H1 (cell line): Measurements from ENCODE around the gene FAHD1. TPM values are rescaled to one million over a fixed set of nuclear protein-coding genes. Genes with fewer than 3 reads are reported as not detected.
A peak's percentile ranks its signal among the peaks of the same experiment; 100 is the strongest.

Experiments used
- CTCF ChIA-PET: fragments of 300-600 bp; sonication (Branson Sonifier 250); formaldehyde crosslinking; loops from one replicate; lab custom pipeline; 2021; ENCODE audit not compliant: partially characterized antibody; lab: Charles Lee
- POLR2A ChIA-PET: fragments of 300-600 bp; sonication (Branson Sonifier 250); formaldehyde crosslinking; loops from one replicate; lab custom pipeline; 2021; ENCODE audit warnings: inconsistent platforms; ENCODE audit not compliant: partially characterized antibody; lab: Charles Lee
- DNase-seq, 2 experiments: peaks; one replicate each; pipeline versions ENCODE4 v3.0.0 to v3.0.0-alpha.2; 2010 to 2022; ENCODE audit warnings: low spot score in 2 of 2, low read depth in 1 of 2, mixed read lengths in 1 of 2
- FAIRE-seq: peaks from 2 replicates; lab custom pipeline; 2011; peaks lifted over from hg19 to GRCh38; lab: Jason Lieb, UNC
- H2AFZ ChIP-seq: 2 replicates; pipeline ENCODE4 v1.8.1; 2012; ENCODE audit warnings: low read length, inconsistent platforms
- H2AK5ac ChIP-seq: 2 replicates; pipeline ENCODE4 v1.6.1; 2013; ENCODE audit warnings: low read depth, low read length
- H2BK120ac ChIP-seq: replicated peaks from 2 replicates; pipeline ENCODE3; 2013; ENCODE audit warnings: low read depth, low read length, inconsistent platforms
- H2BK12ac ChIP-seq: 2 replicates; pipeline ENCODE4 v1.6.1; 2013; ENCODE audit warnings: low read depth, low read length
- H2BK15ac ChIP-seq: 2 replicates; pipeline ENCODE4 v1.6.1; 2013; ENCODE audit warnings: low read length
- H2BK20ac ChIP-seq: 2 replicates; pipeline ENCODE4 v1.6.1; 2013; ENCODE audit warnings: low read length
- H2BK5ac ChIP-seq: 2 replicates; pipeline ENCODE4 v1.6.1; 2013; ENCODE audit warnings: low read depth, low read length
- H3K14ac ChIP-seq: 2 replicates; pipeline ENCODE4 v1.6.1; 2013; ENCODE audit warnings: inconsistent platforms; ENCODE audit not compliant: insufficient read length
- H3K18ac ChIP-seq: 2 replicates; pipeline ENCODE4 v1.6.1; 2013; ENCODE audit warnings: low read length; ENCODE audit errors: extremely low read depth
- H3K23ac ChIP-seq: 2 replicates; pipeline ENCODE4 v1.6.1; 2013; ENCODE audit warnings: inconsistent platforms; ENCODE audit not compliant: insufficient read length
- H3K23me2 ChIP-seq: 2 replicates; pipeline ENCODE4 v1.6.1; 2013; ENCODE audit warnings: low read depth, low read length
- H3K27ac ChIP-seq: 2 replicates; pipeline ENCODE4 v1.6.1; 2011; ENCODE audit warnings: low read depth, low read length, inconsistent platforms
- H3K27me3 ChIP-seq, 4 experiments: replicated peaks in 1 of 4; 1 replicate in 1 of 4; 2 replicates in 3 of 4; pipeline versions ENCODE4 v1.6.1 to v1.8.1; 2011 to 2013; ENCODE audit warnings: low read length in 3 of 4, mild to moderate bottlenecking in 3 of 4, inconsistent platforms in 2 of 4, mixed read lengths in 2 of 4, moderate library complexity in 1 of 4; ENCODE audit not compliant: control insufficient read depth in 3 of 4, insufficient read depth in 3 of 4; ENCODE audit errors: extremely low read depth in 1 of 4
- H3K36me3 ChIP-seq, 4 experiments: 2 replicates each; pipeline versions ENCODE4 v1.6.1 to v1.8.1; 2011 to 2013; ENCODE audit warnings: mild to moderate bottlenecking in 4 of 4, low read length in 3 of 4, moderate library complexity in 2 of 4, control low read depth in 1 of 4, inconsistent platforms in 1 of 4; ENCODE audit not compliant: insufficient read depth in 4 of 4, control insufficient read depth in 2 of 4
- H3K4ac ChIP-seq: replicated peaks from 2 replicates; pipeline ENCODE3; 2013; ENCODE audit warnings: low read length, low read depth, mixed read lengths, inconsistent platforms; ENCODE audit not compliant: insufficient read length
- H3K4me1 ChIP-seq, 4 experiments: replicated peaks in 1 of 4; 1 replicate in 1 of 4; 2 replicates in 3 of 4; pipeline versions ENCODE4 v1.6.1 to v1.8.1; 2011 to 2013; ENCODE audit warnings: low read length in 3 of 4, inconsistent platforms in 2 of 4, mixed read lengths in 1 of 4; ENCODE audit not compliant: insufficient read depth in 4 of 4, control insufficient read depth in 3 of 4
- H3K4me2 ChIP-seq, 2 experiments: 2 replicates each; pipeline versions ENCODE4 v1.6.1 to v1.8.1; 2011 to 2013; ENCODE audit warnings: low read depth in 2 of 2, low read length in 2 of 2, control low read depth in 1 of 2, inconsistent platforms in 1 of 2, mild to moderate bottlenecking in 1 of 2; ENCODE audit not compliant: insufficient read depth in 1 of 2
- H3K4me3 ChIP-seq, 4 experiments: fragments of 200-600, 300-600 bp in 1 of 4; sonication (generic), shearing (Covaris generic), sonication (Bioruptor Twin) in 1 of 4; 2 replicates each; pipeline versions ENCODE4 v1.5.1 to v1.8.1; 2011 to 2016; ENCODE audit warnings: low read length in 4 of 4, low read depth in 3 of 4, control low read depth in 2 of 4, inconsistent platforms in 2 of 4, mild to moderate bottlenecking in 2 of 4, mixed read lengths in 1 of 4, moderate library complexity in 1 of 4; ENCODE audit not compliant: insufficient read depth in 2 of 4; ENCODE audit errors: extremely low read depth in 1 of 4
- H3K56ac ChIP-seq: replicated peaks from 2 replicates; pipeline ENCODE3; 2013; ENCODE audit warnings: low read depth, mild to moderate bottlenecking, mixed read lengths, low read length, inconsistent platforms; ENCODE audit not compliant: insufficient read length
- H3K79me1 ChIP-seq: 2 replicates; pipeline ENCODE4 v1.6.1; 2013; ENCODE audit warnings: low read depth, low read length, control low read depth
- H3K79me2 ChIP-seq, 2 experiments: 2 replicates each; pipeline versions ENCODE4 v1.6.1 to v1.8.1; 2012 to 2013; ENCODE audit warnings: low read length in 2 of 2, mild to moderate bottlenecking in 2 of 2, inconsistent platforms in 1 of 2; ENCODE audit not compliant: insufficient read depth in 2 of 2, control insufficient read depth in 1 of 2
- H3K9ac ChIP-seq, 4 experiments: replicated peaks in 1 of 4; 1 replicate in 1 of 4; 2 replicates in 3 of 4; pipeline versions ENCODE4 v1.6.1 to v1.8.1; 2011 to 2013; ENCODE audit warnings: low read depth in 3 of 4, low read length in 3 of 4, control low read depth in 2 of 4, mild to moderate bottlenecking in 2 of 4, moderate library complexity in 2 of 4, inconsistent platforms in 1 of 4; ENCODE audit errors: extremely low read depth in 1 of 4
- H3K9me3 ChIP-seq, 2 experiments: 2 replicates each; pipeline versions ENCODE4 v1.6.1 to v1.8.1; 2012 to 2013; ENCODE audit warnings: mild to moderate bottlenecking in 2 of 2, moderate library complexity in 2 of 2, control low read depth in 1 of 2, inconsistent platforms in 1 of 2, low read depth in 1 of 2, low read length in 1 of 2, mixed read lengths in 1 of 2; ENCODE audit not compliant: insufficient read depth in 2 of 2
- H4K20me1 ChIP-seq, 2 experiments: replicated peaks in 1 of 2; 2 replicates each; pipeline versions ENCODE3 to v1.8.1; 2011 to 2013; ENCODE audit warnings: inconsistent platforms in 2 of 2, low read length in 2 of 2, mild to moderate bottlenecking in 1 of 2; ENCODE audit not compliant: insufficient read depth in 2 of 2, control insufficient read depth in 1 of 2
- H4K5ac ChIP-seq: 2 replicates; pipeline ENCODE4 v1.6.1; 2013; ENCODE audit warnings: low read length, low read depth, mixed read lengths, inconsistent platforms; ENCODE audit not compliant: insufficient read length
- H4K8ac ChIP-seq: 2 replicates; pipeline ENCODE4 v1.8.0; 2013; ENCODE audit warnings: mild to moderate bottlenecking, moderate library complexity, low read length, inconsistent platforms; ENCODE audit not compliant: insufficient read depth; ENCODE audit errors: extremely low read depth
- H4K91ac ChIP-seq: replicated peaks from 2 replicates; pipeline ENCODE3; 2013; ENCODE audit warnings: low read length, mixed read lengths, inconsistent platforms; ENCODE audit not compliant: insufficient read length
- CTCF ChIP-seq, 3 experiments: IDR thresholded peaks; 1 replicate in 2 of 3; 2 replicates in 1 of 3; pipeline versions ENCODE4 v1.5.1 to v1.6.1; 2011; ENCODE audit warnings: low read length in 3 of 3, mild to moderate bottlenecking in 3 of 3, inconsistent platforms in 2 of 3, low read depth in 1 of 3, moderate library complexity in 1 of 3; ENCODE audit not compliant: insufficient read depth in 1 of 3; ENCODE audit errors: control extremely low read depth in 1 of 3
- HDAC2 ChIP-seq, 2 experiments: fragments of 300-600 bp in 1 of 2; sonication (generic) in 1 of 2; IDR thresholded peaks; 2 replicates each; pipeline ENCODE4 v1.6.1; 2011 to 2012; ENCODE audit warnings: low read depth in 2 of 2, low read length in 2 of 2, mild to moderate bottlenecking in 2 of 2, moderate library complexity in 2 of 2, borderline replicate concordance in 1 of 2, inconsistent platforms in 1 of 2
- RNF2 ChIP-seq: fragments of 200-900, 300-1000 bp; sonication (generic); IDR thresholded peaks from 2 replicates; pipeline ENCODE4 v1.7.1; 2016; ENCODE audit warnings: borderline replicate concordance, low read depth, mild to moderate bottlenecking, antibody characterized with exemption, low read length; ENCODE audit not compliant: poor library complexity, severe bottlenecking; ENCODE audit errors: missing control alignments
- TAF7 ChIP-seq: optimal IDR thresholded peaks from 2 replicates; pipeline ENCODE3; 2011; ENCODE audit warnings: low read depth, mild to moderate bottlenecking, inconsistent platforms, low read length, moderate library complexity, borderline replicate concordance
- TCF12 ChIP-seq: IDR thresholded peaks from 2 replicates; pipeline ENCODE4 v1.6.1; 2011; ENCODE audit warnings: low read depth, mild to moderate bottlenecking, low read length
- WGBS, 2 experiments: shearing (Covaris generic) in 1 of 2; methylation state at CpG; one replicate each; pipeline versions ENCODE4 v1.1.6 to v1.1.7; 2013 to 2015; ENCODE audit warnings: low lambda C conversion rate in 2 of 2, mixed read lengths in 2 of 2, inconsistent platforms in 1 of 2, low coverage in 1 of 2, missing lambda C conversion rate in 1 of 2; ENCODE audit not compliant: insufficient replicate concordance in 2 of 2, insufficient coverage in 1 of 2, insufficient read length in 1 of 2; ENCODE audit errors: extremely low coverage in 1 of 2, missing lambda C conversion rate in 1 of 2; 5-methylcytosine and 5-hydroxymethylcytosine counted together
- polyA plus RNA-seq, 7 experiments: library from polyadenylated mRNA; depleted of rRNA in 3 of 7; stranded (reverse) in 5 of 7; unstranded in 2 of 7; fragments of >200 nt in 5 of 7; fragments of 200-250 nt in 2 of 7; gene quantifications; 1 replicate in 5 of 7; 2 replicates in 1 of 7; 4 replicates in 1 of 7; pipeline versions ENCODE4 v1.2.1 to v1.2.3, GENCODE V29; 2011 to 2013; ENCODE audit warnings: missing spikeins in 2 of 7, mixed read lengths in 2 of 7
- total RNA-seq: library from RNA; stranded (reverse); fragmentation: NEBNext Ultra II Directional; extraction: Animal tissue kit (Norgen Biotek cat#: 25700); gene quantifications from 2 replicates; pipeline ENCODE4 v1.2.1, GENCODE V29; 2021

The FAHD1 gene
- total and polyA plus RNA-seq, 2 of the 8 experiments (the other 6 are each of a cell fraction or from before 2014, with no cell fraction given) = 20.4 to 31.9 TPM

DNA sequence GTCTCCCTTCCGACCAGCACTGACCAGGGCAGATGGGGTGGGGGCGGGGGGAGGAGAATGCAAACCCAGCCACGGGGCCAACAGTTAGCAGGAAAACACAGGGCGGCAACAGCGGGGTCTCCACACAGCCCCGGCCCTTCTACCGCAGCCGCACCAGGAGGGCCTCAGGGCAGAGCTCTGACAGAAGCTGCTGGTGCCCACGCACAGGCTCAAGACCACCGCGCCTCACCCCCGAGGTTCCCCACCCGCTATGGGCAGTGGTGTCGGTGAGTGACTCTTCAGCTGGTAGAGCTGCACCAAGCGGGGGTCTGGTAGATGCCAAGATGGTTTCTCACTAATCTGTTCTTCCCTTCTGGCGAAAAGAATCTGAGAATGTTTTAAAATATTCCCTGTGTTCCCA is 16.5 kb upstream of the FAHD1 start:
- Histone ChIP-seq H3K27ac (no peak overlapping the region), H2BK120ac (no peak overlapping the region), H3K9me3 (peaks cover 1 to 3% of the 10 kb centered on the region in 2 experiments; a peak in 1 of 4 replicates), H4K20me1 (peaks cover 0 to 2% of the 10 kb centered on the region in 2 experiments), H3K27me3 (no peaks in the 10 kb centered on the region), H3K79me2 (no peaks in the 10 kb centered on the region), H2BK15ac (no peak overlapping the region), H3K4me3 (no peak overlapping the region), H2BK5ac (no peak overlapping the region), H3K18ac (no peak overlapping the region), H4K91ac (no peak overlapping the region), H4K5ac (no peak overlapping the region), H4K8ac (peak overlapping the region; percentile 9; the same call in 1 of the 2 replicates), H2AFZ (no peak overlapping the region), H3K4me2 (no peak overlapping the region), H3K36me3 (peaks cover 0 to 2% (median 0%) of the 10 kb centered on the region in 4 experiments; a peak in 1 of 8 replicates), H2AK5ac (no peak overlapping the region), H3K14ac (no peak overlapping the region), H3K79me1 (no peaks in the 10 kb centered on the region), H3K56ac (no peak overlapping the region), H3K23me2 (no peaks in the 10 kb centered on the region), H2BK20ac (no peak overlapping the region), H3K9ac (no peak overlapping the region), H3K23ac (no peak overlapping the region), H3K4ac (no peak overlapping the region), H3K4me1 (no peaks in the 10 kb centered on the region; a peak in 2 of 7 replicates), H2BK12ac (no peak overlapping the region)
- FAIRE-seq (no peak), DNase-seq (no peak)
- TF ChIP-seq HDAC2 (IDR thresholded peaks at IDR 0.05; ENCODE audit: borderline replicate concordance in 1 of 2, low read depth in 2 of 2, low read length in 2 of 2) (no peak), TCF12 (no peak), CTCF (IDR thresholded peaks at IDR 0.05; ENCODE audit: control extremely low read depth in 1 of 3, insufficient read depth in 1 of 3, low read depth in 1 of 3, low read length in 3 of 3) (no peak), TAF7 (no peak), RNF2 (no peak)
- CTCF ChIA-PET = interaction anchor here (1.0 to 2.0 kb wide), 7 partner anchors 9 to 77 kb away, joined by 3 to 7 read pairs (median 5); partner anchors contain the start of genes IGFALS, NUBP2 and SPSB3
- POLR2A ChIA-PET = interaction anchor here (1.4 kb wide), 1 partner anchor 150 kb away, joined by 4 read pairs; no protein-coding TSS in a partner anchor
- 93% methylated on average over 12 of the region's 16 CpGs; no CpG with 5 or more reads in 1 of the 2 experiments for WGBS, 2 experiments
